Loucy (cell line): ENCODE data around the gene LUC7L2.
"Not testable (repeated sequence)": the region's sequence is repeated elsewhere in the genome, so short reads cannot be mapped to it uniquely, and the experiment has no call there.

Source experiments
- H2AFZ ChIP-seq: fragments of 200-600 bp; sonication (generic); 2 replicates; pipeline ENCODE4 v1.6.0; 2016; ENCODE audit warnings: antibody characterized with exemption, mild to moderate bottlenecking, low read length, moderate library complexity
- H3F3A ChIP-seq: fragments of 200-600 bp; 2 replicates; pipeline ENCODE4 v1.6.0; 2016; ENCODE audit warnings: antibody characterized with exemption, low read depth, mild to moderate bottlenecking
- H3K27me3 ChIP-seq: fragments of 200-600 bp; sonication (generic); 2 replicates; pipeline ENCODE4 v1.6.1; 2014; ENCODE audit warnings: low read length, mild to moderate bottlenecking; ENCODE audit not compliant: insufficient read depth, poor library complexity, severe bottlenecking
- H3K36me3 ChIP-seq: fragments of 200-600 bp; sonication (generic); 2 replicates; pipeline ENCODE4 v1.6.1; 2016; ENCODE audit warnings: low read length; ENCODE audit not compliant: insufficient read depth
- H3K4me1 ChIP-seq: fragments of 200-600 bp; sonication (generic); 2 replicates; pipeline ENCODE4 v1.5.1; 2014; ENCODE audit warnings: low read length, mild to moderate bottlenecking; ENCODE audit not compliant: insufficient read depth, poor library complexity, severe bottlenecking
- H3K4me2 ChIP-seq: fragments of 200-600 bp; sonication (generic); 2 replicates; pipeline ENCODE4 v1.6.0; 2014; ENCODE audit warnings: antibody characterized with exemption, low read length, low read depth, mild to moderate bottlenecking; ENCODE audit not compliant: poor library complexity, severe bottlenecking
- H3K4me3 ChIP-seq: fragments of 200-600 bp; sonication (generic); 2 replicates; pipeline ENCODE4 v1.5.1; 2014; ENCODE audit warnings: low read length, mild to moderate bottlenecking, mixed read lengths; ENCODE audit not compliant: poor library complexity, severe bottlenecking
- H3K79me2 ChIP-seq: fragments of 200-600 bp; sonication (generic); 2 replicates; pipeline ENCODE4 v1.6.1; 2014; ENCODE audit warnings: low read length; ENCODE audit not compliant: insufficient read depth
- H3K9ac ChIP-seq: fragments of 200-600 bp; sonication (generic); 2 replicates; pipeline ENCODE4 v1.6.0; 2014; ENCODE audit warnings: mild to moderate bottlenecking, low read depth, low read length, moderate library complexity; ENCODE audit not compliant: poor library complexity, severe bottlenecking
- H3K9me2 ChIP-seq: fragments of 200-600 bp; sonication (generic); replicated peaks from 2 replicates; pipeline ENCODE4 v1.6.1; 2016; ENCODE audit warnings: low read depth, low read length, mixed read lengths
- H3K9me3 ChIP-seq: fragments of 200-600 bp; sonication (generic); 2 replicates; pipeline ENCODE4 v1.6.1; 2014; ENCODE audit warnings: mild to moderate bottlenecking, antibody characterized with exemption, low read length, low read depth; ENCODE audit not compliant: insufficient read depth
- H4K20me1 ChIP-seq: fragments of 200-600 bp; sonication (generic); 2 replicates; pipeline ENCODE4 v1.6.0; 2014; ENCODE audit warnings: antibody characterized with exemption, low read length, mild to moderate bottlenecking; ENCODE audit not compliant: insufficient read depth, poor library complexity, severe bottlenecking
- EZH2phosphoT487 ChIP-seq: fragments of 200-600 bp; IDR thresholded peaks from 2 replicates; pipeline ENCODE4 v1.6.1; 2018; ENCODE audit warnings: antibody characterized with exemption, mild to moderate bottlenecking, moderate library complexity, borderline replicate concordance
- TF ChIP-seq, protein P1 (sequence below): fragments of 200-600 bp; sonication (generic); conservative IDR thresholded peaks from 2 replicates; pipeline ENCODE4 v1.5.1; 2014; ENCODE audit warnings: mild to moderate bottlenecking, antibody characterized with exemption, low read length

LUC7L2 gene

GRCh38 chr7:139397192-139397591 lies 37.5 kb downstream of the LUC7L2 start:
- Histone ChIP-seq H3K36me3 (peaks cover 79% of the 10 kb centered on the region), H3K9me3 (no peaks in the 10 kb centered on the region), H2AFZ (no peak overlapping the region), H3K9ac (no peak overlapping the region), H3K4me2 (no peak overlapping the region), H3K27me3 (no peaks in the 10 kb centered on the region), H3F3A (no peaks in the 10 kb centered on the region), H3K4me3 (no peak overlapping the region), H4K20me1 (peaks cover 46% of the 10 kb centered on the region), H3K79me2 (peaks cover 59% of the 10 kb centered on the region), H3K9me2 (no peaks in the 10 kb centered on the region), H3K4me1 (no peaks in the 10 kb centered on the region)
- no peak for TF ChIP-seq EZH2phosphoT487
- TF ChIP-seq, protein P1, sequence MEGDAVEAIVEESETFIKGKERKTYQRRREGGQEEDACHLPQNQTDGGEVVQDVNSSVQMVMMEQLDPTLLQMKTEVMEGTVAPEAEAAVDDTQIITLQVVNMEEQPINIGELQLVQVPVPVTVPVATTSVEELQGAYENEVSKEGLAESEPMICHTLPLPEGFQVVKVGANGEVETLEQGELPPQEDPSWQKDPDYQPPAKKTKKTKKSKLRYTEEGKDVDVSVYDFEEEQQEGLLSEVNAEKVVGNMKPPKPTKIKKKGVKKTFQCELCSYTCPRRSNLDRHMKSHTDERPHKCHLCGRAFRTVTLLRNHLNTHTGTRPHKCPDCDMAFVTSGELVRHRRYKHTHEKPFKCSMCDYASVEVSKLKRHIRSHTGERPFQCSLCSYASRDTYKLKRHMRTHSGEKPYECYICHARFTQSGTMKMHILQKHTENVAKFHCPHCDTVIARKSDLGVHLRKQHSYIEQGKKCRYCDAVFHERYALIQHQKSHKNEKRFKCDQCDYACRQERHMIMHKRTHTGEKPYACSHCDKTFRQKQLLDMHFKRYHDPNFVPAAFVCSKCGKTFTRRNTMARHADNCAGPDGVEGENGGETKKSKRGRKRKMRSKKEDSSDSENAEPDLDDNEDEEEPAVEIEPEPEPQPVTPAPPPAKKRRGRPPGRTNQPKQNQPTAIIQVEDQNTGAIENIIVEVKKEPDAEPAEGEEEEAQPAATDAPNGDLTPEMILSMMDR, result no peak

DNA sequence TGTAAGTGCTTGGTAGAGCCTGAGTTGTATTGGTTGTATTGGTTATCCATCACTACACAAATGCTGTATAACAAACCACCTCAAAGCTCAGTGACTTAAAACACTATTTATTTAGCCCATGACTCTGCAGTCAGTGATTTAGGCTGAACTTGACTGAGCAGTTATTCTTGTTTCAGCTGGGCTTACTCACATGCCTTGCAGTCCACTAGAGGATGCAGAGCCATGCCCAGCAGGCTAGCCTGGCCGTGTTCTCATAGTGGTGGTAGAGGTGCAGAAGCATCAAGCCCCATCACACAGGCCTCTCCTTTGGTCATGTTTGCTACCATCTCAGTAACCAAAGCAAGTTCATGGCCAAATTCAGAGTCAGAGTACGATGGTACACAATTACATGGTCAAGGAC lies 43.9 kb downstream of the LUC7L2 start:
- no peak overlapping the region for H3K4me2 ChIP-seq
- H3K9me2 ChIP-seq, result no peaks in the 10 kb centered on the region
- TF ChIP-seq, protein P1, result no peak
- no peak for TF ChIP-seq EZH2phosphoT487
- no peak overlapping the region for H3K9ac ChIP-seq
- no peaks in the 10 kb centered on the region for H3K27me3 ChIP-seq
- H3K79me2 ChIP-seq, result 0 out of 2 replicates have a peak, but pooled peaks cover 3% of the 10 kb centered on the region
- H3K4me3 ChIP-seq, result no peak overlapping the region
- H3F3A ChIP-seq, result no peaks in the 10 kb centered on the region
- peaks cover 6% of the 10 kb centered on the region for H4K20me1 ChIP-seq
- no peak overlapping the region for H2AFZ ChIP-seq
- no peaks in the 10 kb centered on the region for H3K9me3 ChIP-seq
- H3K36me3 ChIP-seq, result peaks cover 97% of the 10 kb centered on the region
- H3K4me1 ChIP-seq, result no peaks in the 10 kb centered on the region

GRCh38 chr7:139407555-139407954 lies 47.9 kb downstream of the LUC7L2 start:
- Histone ChIP-seq H3K9me2 (no peaks in the 10 kb centered on the region), H3F3A (no peaks in the 10 kb centered on the region), H4K20me1 (peaks cover 10% of the 10 kb centered on the region), H3K4me2 (no peak overlapping the region), H2AFZ (no peak overlapping the region), H3K27me3 (no peaks in the 10 kb centered on the region), H3K36me3 (peaks cover 97% of the 10 kb centered on the region), H3K9me3 (no peaks in the 10 kb centered on the region), H3K9ac (no peak overlapping the region), H3K79me2 (0 out of 2 replicates have a peak, but pooled peaks cover 3% of the 10 kb centered on the region), H3K4me3 (no peak overlapping the region), H3K4me1 (no peaks in the 10 kb centered on the region)
- no peak for TF ChIP-seq EZH2phosphoT487

GRCh38 chr7:139414743-139415402 lies 55.2 kb downstream of the LUC7L2 start:
- not testable (repeated sequence) for H3K79me2 ChIP-seq, H4K20me1 ChIP-seq, H3K4me2 ChIP-seq, H3K4me3 ChIP-seq, H3K9me2 ChIP-seq, H3F3A ChIP-seq, H3K27me3 ChIP-seq, H3K9me3 ChIP-seq, H2AFZ ChIP-seq, H3K4me1 ChIP-seq, H3K9ac ChIP-seq
- peaks cover 96% of the 10 kb centered on the region for H3K36me3 ChIP-seq
